A549 (cell line): ENCODE results near the gene ATP1A2.

Source experiments
- CBX8 ChIP-seq: fragments of 200-600 bp; sonication (generic); IDR thresholded peaks from 2 replicates; pipeline ENCODE4 v1.6.1; 2016
- CTCF ChIP-seq: fragments of >200 bp; sonication (Bioruptor Twin); formaldehyde crosslinking; IDR thresholded peaks from 3 replicates; pipeline ENCODE4 v1.5.1; 2016
- POLR2A ChIP-seq: IDR thresholded peaks from 2 replicates; pipeline ENCODE4 v1.6.1; 2012; ENCODE audit warnings: mild to moderate bottlenecking, low read length
- POLR2AphosphoS2 ChIP-seq: conservative IDR thresholded peaks from 2 replicates; pipeline ENCODE4 v1.6.1; 2012; ENCODE audit warnings: low read length, improper control_type of control experiment, inconsistent platforms
- TF ChIP-seq, protein P1 (sequence below): fragments of 250-450 bp; sonication (Bioruptor Pico); IDR thresholded peaks from 2 replicates; pipeline ENCODE4 v1.5.0; 2020; ENCODE audit warnings: low read depth, mild to moderate bottlenecking, moderate library complexity

DNA sequence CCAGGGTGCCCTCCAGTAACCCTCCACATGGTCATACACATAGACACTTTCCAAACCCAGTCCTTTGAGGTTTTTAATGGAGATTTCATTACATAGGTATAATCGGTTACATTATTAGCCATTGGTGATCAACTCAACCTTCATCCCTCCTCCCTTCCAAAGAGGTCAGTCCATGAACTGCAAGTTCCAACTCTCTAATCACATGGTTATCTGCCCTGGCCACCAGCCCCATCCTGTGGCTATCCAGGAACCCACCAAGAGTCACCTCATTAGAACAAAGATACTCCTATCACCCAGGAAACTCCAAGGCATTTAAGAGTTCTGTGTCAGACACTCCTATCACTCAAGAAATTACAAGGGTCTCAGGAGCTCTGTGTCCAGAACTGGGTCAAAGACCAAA is 48.1 kb downstream of the ATP1A2 start:
- TF ChIP-seq POLR2A (no peak), CTCF (0 out of 3 replicates have a peak, but pooled peaks have one; percentile 14), POLR2AphosphoS2 (no peak), CBX8 (no peak)
- TF ChIP-seq, protein P1, sequence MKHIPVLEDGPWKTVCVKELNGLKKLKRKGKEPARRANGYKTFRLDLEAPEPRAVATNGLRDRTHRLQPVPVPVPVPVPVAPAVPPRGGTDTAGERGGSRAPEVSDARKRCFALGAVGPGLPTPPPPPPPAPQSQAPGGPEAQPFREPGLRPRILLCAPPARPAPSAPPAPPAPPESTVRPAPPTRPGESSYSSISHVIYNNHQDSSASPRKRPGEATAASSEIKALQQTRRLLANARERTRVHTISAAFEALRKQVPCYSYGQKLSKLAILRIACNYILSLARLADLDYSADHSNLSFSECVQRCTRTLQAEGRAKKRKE = no peak
